ENCODE data around the gene PEX10.

The PEX10 gene

DNA sequence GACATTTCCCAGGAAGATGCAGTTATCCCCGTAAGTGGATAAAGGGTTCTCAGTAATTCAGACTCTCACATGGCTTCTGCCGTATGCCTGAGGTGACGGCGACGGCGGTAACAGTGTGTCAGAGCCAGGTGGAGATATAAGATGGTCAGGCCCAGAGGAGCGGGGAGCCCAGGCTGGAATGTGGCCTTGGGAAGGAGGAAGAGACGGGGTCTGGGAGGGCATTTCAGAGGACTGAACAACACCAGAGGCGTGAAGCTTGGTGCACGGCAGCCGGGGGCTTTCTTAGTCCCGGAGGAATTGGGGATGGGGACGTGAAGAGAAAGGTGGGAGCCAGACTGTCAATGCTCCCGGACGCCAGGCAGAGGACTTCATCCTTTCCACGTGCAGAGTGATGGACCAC is 19.7 kb downstream of the PEX10 start:
- TF ChIP-seq ZFX (IDR thresholded peaks at IDR 0.05) (no peak), CTCF (conservative IDR thresholded peaks at IDR 0.05) (no peak)
- peak overlapping the region; percentile 90 for H3K27ac ChIP-seq

GRCh38 chr1:2391931-2392509 is 20.3 kb downstream of the PEX10 start:
- peak overlapping the region; percentile 90 for H3K27ac ChIP-seq
- peak; percentile 69; the same call in 1 of the 2 replicates for TF ChIP-seq ZFX (IDR thresholded peaks at IDR 0.05)
- TF ChIP-seq CTCF (conservative IDR thresholded peaks at IDR 0.05), result no peak

GRCh38 chr1:2391041-2391930 is 21.1 kb downstream of the PEX10 start, which contains the start of the genes MORN1 and RER1:
TSS of gene MORN1 (minus strand) at chr1:2391554. CDS start at chr1:2391533, 21 bp downstream.
TSS of gene RER1 (plus strand) at chr1:2391841. CDS start at chr1:2395791, 3,950 bp downstream.
- H3K27ac ChIP-seq, result peak within 1 kb of the TSS; percentile 90
- TF ChIP-seq CTCF (conservative IDR thresholded peaks at IDR 0.05) (no peak), ZFX (IDR thresholded peaks at IDR 0.05) (peak; percentile 30; the same call in 1 of the 2 replicates)

DNA sequence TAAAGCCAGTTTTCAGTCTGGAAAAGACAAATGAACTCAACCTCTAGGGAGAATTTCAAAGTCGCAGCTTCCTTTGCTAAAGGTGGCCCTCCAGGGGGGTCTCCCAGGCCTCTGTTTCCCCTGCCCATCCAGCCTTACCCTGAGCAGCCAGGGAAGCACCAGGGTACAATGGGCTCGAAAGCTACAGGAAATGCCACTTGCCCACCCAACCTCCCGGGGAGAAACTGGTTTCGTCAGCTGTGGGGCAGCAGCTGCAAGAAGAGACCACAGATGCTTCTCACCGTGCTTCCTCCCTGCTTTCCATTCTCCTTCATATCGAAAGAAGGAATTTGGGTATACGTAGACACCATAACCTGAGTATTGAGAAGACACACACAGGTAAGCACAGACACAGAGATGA is 22.7 kb downstream of the PEX10 start:
- no peak for TF ChIP-seq ZFX (IDR thresholded peaks at IDR 0.05)
- no peak for TF ChIP-seq CTCF (conservative IDR thresholded peaks at IDR 0.05)
- H3K27ac ChIP-seq, result no peak overlapping the region

GRCh38 chr1:2388004-2388913 is 24.1 kb downstream of the PEX10 start:
- no peak overlapping the region for H3K27ac ChIP-seq
- TF ChIP-seq CTCF (conservative IDR thresholded peaks at IDR 0.05) (no peak), ZFX (IDR thresholded peaks at IDR 0.05) (no peak)

DNA sequence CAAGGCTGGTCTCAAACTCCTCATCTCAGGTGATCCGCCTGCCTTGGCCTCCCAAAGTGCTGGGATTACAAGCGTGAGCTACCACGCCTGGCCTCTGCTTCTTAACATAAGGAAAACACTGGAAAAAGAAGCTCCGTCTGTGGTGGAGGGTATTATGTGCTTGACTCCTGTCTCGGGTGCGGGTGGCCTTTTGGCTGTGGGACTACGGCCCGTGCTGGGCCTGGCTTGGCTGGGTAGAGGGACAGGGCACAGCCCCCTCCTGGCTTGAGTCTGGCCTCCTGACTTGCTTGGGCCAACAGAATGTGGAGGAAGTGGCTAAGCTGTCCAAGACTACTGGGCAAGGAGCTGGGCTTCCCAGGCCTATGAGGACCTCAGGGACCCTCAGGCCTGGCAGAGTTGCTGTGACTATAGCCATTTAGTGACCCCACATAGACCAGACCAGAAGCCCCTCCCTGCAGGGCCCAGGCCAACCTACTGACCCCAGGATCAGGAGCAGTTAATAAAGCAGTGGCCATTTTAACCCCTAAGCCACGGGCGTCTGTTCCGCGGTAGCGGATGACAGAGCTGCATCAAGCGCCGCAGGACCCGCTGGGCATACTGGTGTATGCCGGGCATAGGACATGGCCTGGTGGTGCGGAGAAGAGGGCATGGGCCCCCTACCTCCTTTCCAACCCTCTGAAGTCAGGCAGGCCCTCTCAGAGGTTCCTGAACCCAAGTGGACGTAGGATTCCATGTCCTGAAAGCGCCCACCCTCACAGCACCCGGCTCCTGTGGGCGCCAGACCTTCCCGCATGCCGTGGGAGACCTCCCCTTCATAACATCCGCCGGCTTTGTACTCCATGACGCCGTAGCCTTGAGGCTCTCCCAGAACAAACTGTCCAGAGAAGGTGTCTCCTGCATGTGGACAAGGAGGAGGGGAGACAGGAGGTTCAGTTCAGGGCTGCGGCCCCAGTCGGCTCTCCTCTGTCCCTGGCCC is 25.4 kb downstream of the PEX10 start:
- TF ChIP-seq ZFX (IDR thresholded peaks at IDR 0.05) (no peak), CTCF (conservative IDR thresholded peaks at IDR 0.05) (no peak)
- no peak overlapping the region for H3K27ac ChIP-seq

Data from C4-2B (cell line).